ENCODE data around the gene PI4KB. TPM values are rescaled to one million over a fixed set of nuclear protein-coding genes. Genes with fewer than 3 reads are reported as not detected.

The PI4KB gene
- total and polyA plus RNA-seq, 10 donors: 25.6 to 85.4 (median 66.3) TPM

- Histone ChIP-seq H3K27me3 (replicated peaks in 1 of 7) (no peaks in the 10 kb centered on the region), H3K4me1 (peaks cover 0 to 4% (median 1%) of the 10 kb centered on the region in 6 donors), H3K27ac (no peak overlapping the region), H3K36me3 (peaks cover 8 to 91% (median 79%) of the 10 kb centered on the region in 6 donors), H3K9me3 (no peaks in the 10 kb centered on the region), H3K4me3 (no peak overlapping the region)
- intact Hi-C loops (cut with DNase I; ENCODE audit: low total_unique reads): no loop called here
- no peak for TF ChIP-seq CTCF (IDR thresholded peaks at IDR 0.05 in 8 of 11, conservative IDR thresholded peaks at IDR 0.05 in 3 of 11)
- TF ChIP-seq POLR2AphosphoS5 (IDR thresholded peaks at IDR 0.05): no peak
- no peak for DNase-seq
- WGBS, 5 donors: 85 to 98% (median 92%) methylated on average over 2 of the region's 2 CpGs
These were observed 80.4 kb downstream of the PI4KB start for GRCh38 chr1:151246786-151247185.

- H3K4me1 ChIP-seq: no peaks in the 10 kb centered on the region
- H3K9me3 ChIP-seq: no peaks in the 10 kb centered on the region
- intact Hi-C loops (cut with DNase I; ENCODE audit: low total_unique reads): no loop called here
- no peak overlapping the region for H3K4me3 ChIP-seq
- H3K27me3 ChIP-seq (replicated peaks in 1 of 7): no peaks in the 10 kb centered on the region
- 88 to 93% (median 91%) methylated on average over 5 of the region's 5 CpGs for WGBS, 5 donors
- no peak for DNase-seq
- TF ChIP-seq POLR2AphosphoS5 (IDR thresholded peaks at IDR 0.05) (no peak), POLR2A (IDR thresholded peaks at IDR 0.05) (no peak), CTCF (IDR thresholded peaks at IDR 0.05 in 8 of 11, conservative IDR thresholded peaks at IDR 0.05 in 3 of 11) (no peak)
- peaks cover 8 to 100% (median 99%) of the 10 kb centered on the region in 6 donors for H3K36me3 ChIP-seq
- H3K27ac ChIP-seq: no peak overlapping the region
These were observed 83.5 kb downstream of the PI4KB start for GRCh38 chr1:151243683-151244216.

- Histone ChIP-seq H3K4me1 (peaks cover 0 to 7% (median 0%) of the 10 kb centered on the region in 6 donors), H3K36me3 (peaks cover 4 to 100% (median 99%) of the 10 kb centered on the region in 6 donors), H3K27ac (no peak overlapping the region), H3K4me3 (no peak overlapping the region), H3K9me3 (no peaks in the 10 kb centered on the region), H3K27me3 (replicated peaks in 1 of 7) (no peaks in the 10 kb centered on the region)
- TF ChIP-seq CTCF (IDR thresholded peaks at IDR 0.05 in 8 of 11, conservative IDR thresholded peaks at IDR 0.05 in 3 of 11) (no peak), POLR2AphosphoS5 (IDR thresholded peaks at IDR 0.05) (no peak), POLR2A (IDR thresholded peaks at IDR 0.05) (no peak)
- no peak for DNase-seq
- whole genome bisulfite sequencing, 5 donors: 88 to 100% (median 97%) methylated on average over 2 of the region's 2 CpGs
- intact Hi-C loops (cut with DNase I; ENCODE audit: low total_unique reads): no loop called here
These were observed 84.8 kb downstream of the PI4KB start for GRCh38 chr1:151242442-151242841.

Small RNA genes lying within 50 kb of the gene (small RNA-seq; reads per million reads assigned to genes)
- gene RN7SL444P: 0 to 0.41 (median 0) reads per million in 4 donors

Other genes with a start within 250 kb of the PI4KB start
- 1 to 10 TPM; 2.0 to 9.4 (median 4.1) TPM for gene SEMA6C, start 180.8 kb downstream of the PI4KB start, total RNA-seq
- gene SEMA6C, start 180.8 kb downstream of the PI4KB start, polyA plus RNA-seq: 1 to 10 TPM; 3.2 to 5.8 (median 4.4) TPM
- gene TNFAIP8L2, start 170.8 kb downstream of the PI4KB start, total RNA-seq: 10 to 100 TPM; 26.3 to 48.0 (median 35.3) TPM
- 10 to 100 TPM; 58.8 to 63.4 (median 61.9) TPM for gene TNFAIP8L2, start 170.8 kb downstream of the PI4KB start, polyA plus RNA-seq
- gene LYSMD1, start 161.5 kb downstream of the PI4KB start, total RNA-seq: 10 to 100 TPM in 1 of 7 donors, 1 to 10 TPM in 6; 3.7 to 10.0 (median 4.6) TPM
- gene LYSMD1, start 161.5 kb downstream of the PI4KB start, polyA plus RNA-seq: 1 to 10 TPM; 2.5 to 4.8 (median 2.8) TPM
- 10 to 100 TPM; 36.2 to 63.5 (median 41.5) TPM for gene SCNM1, start 161.3 kb downstream of the PI4KB start, total RNA-seq
- 10 to 100 TPM; 64.9 to 96.2 (median 74.6) TPM for gene SCNM1, start 161.3 kb downstream of the PI4KB start, polyA plus RNA-seq
- 1 to 10 TPM in 1 of 7 donors, under 1 TPM in 3, not detected in 3; 0.60 to 2.0 (median 0.86) TPM for gene TMOD4, start 151.4 kb downstream of the PI4KB start, total RNA-seq
- under 1 TPM; 0.44 to 0.99 (median 0.76) TPM for gene TMOD4, start 151.4 kb downstream of the PI4KB start, polyA plus RNA-seq
- 10 to 100 TPM; 23.1 to 37.7 (median 31.5) TPM for gene VPS72, start 137.2 kb downstream of the PI4KB start, total RNA-seq
- gene VPS72, start 137.2 kb downstream of the PI4KB start, polyA plus RNA-seq: 10 to 100 TPM; 24.9 to 43.1 (median 31.0) TPM
- gene PIP5K1A, start 128.9 kb downstream of the PI4KB start, total RNA-seq: 10 to 100 TPM; 48.0 to 83.6 (median 60.6) TPM
- gene PIP5K1A, start 128.9 kb downstream of the PI4KB start, polyA plus RNA-seq: 10 to 100 TPM; 12.8 to 23.7 (median 16.5) TPM
- gene PSMD4, start 72.7 kb downstream of the PI4KB start, total RNA-seq: 100 to 1,000 TPM in 5 of 7 donors, 10 to 100 TPM in 2; 90.8 to 157 (median 121) TPM
- gene PSMD4, start 72.7 kb downstream of the PI4KB start, polyA plus RNA-seq: 100 to 1,000 TPM; 149 to 180 (median 156) TPM
- gene ZNF687, start 45.1 kb downstream of the PI4KB start, total RNA-seq: 10 to 100 TPM; 27.3 to 46.6 (median 33.4) TPM
- gene ZNF687, start 45.1 kb downstream of the PI4KB start, polyA plus RNA-seq: 10 to 100 TPM in 1 of 3 donors, 1 to 10 TPM in 2; 9.1 to 17.7 (median 9.8) TPM
- gene RFX5, start 19.8 kb upstream of the PI4KB start, total RNA-seq: 10 to 100 TPM; 75.9 to 96.1 (median 92.2) TPM
- gene RFX5, start 19.8 kb upstream of the PI4KB start, polyA plus RNA-seq: 10 to 100 TPM; 30.8 to 57.8 (median 40.3) TPM
- 100 to 1,000 TPM in 2 of 7 donors, 10 to 100 TPM in 5; 56.1 to 114 (median 90.3) TPM for gene SELENBP1, start 45.3 kb upstream of the PI4KB start, total RNA-seq
- 10 to 100 TPM; 17.3 to 77.8 (median 47.5) TPM for gene SELENBP1, start 45.3 kb upstream of the PI4KB start, polyA plus RNA-seq
- gene PSMB4, start 72.2 kb upstream of the PI4KB start, total RNA-seq: 100 to 1,000 TPM; 184 to 219 (median 201) TPM
- gene PSMB4, start 72.2 kb upstream of the PI4KB start, polyA plus RNA-seq: 100 to 1,000 TPM; 320 to 371 (median 354) TPM
- 100 to 1,000 TPM in 3 of 7 donors, 10 to 100 TPM in 4; 58.4 to 133 (median 94.5) TPM for gene POGZ, start 132.1 kb upstream of the PI4KB start, total RNA-seq
- gene POGZ, start 132.1 kb upstream of the PI4KB start, polyA plus RNA-seq: 10 to 100 TPM; 12.9 to 23.8 (median 20.8) TPM
- under 1 TPM in 5 of 7 donors, not detected in 2; 0.23 to 0.87 (median 0.63) TPM for gene CGN, start 184.0 kb upstream of the PI4KB start, total RNA-seq
- gene CGN, start 184.0 kb upstream of the PI4KB start, polyA plus RNA-seq: under 1 TPM; 0.09 to 0.26 (median 0.09) TPM
- gene TUFT1, start 212.9 kb upstream of the PI4KB start, total RNA-seq: 1 to 10 TPM; 1.2 to 1.9 (median 1.5) TPM
- gene TUFT1, start 212.9 kb upstream of the PI4KB start, polyA plus RNA-seq: under 1 TPM; 0.67 to 0.90 (median 0.76) TPM

Measured in spleen (tissue), 11 donors.